GM10266 (cell line): ENCODE results near the gene SLC2A13.

Source experiments
- DNase-seq: peaks from one replicate; pipeline ENCODE4 v3.0.0; 2012; ENCODE audit errors: extremely low spot score
- CTCF ChIP-seq: IDR thresholded peaks from 2 replicates; pipeline ENCODE4 v1.5.1; 2012; ENCODE audit warnings: mild to moderate bottlenecking, low read depth; ENCODE audit not compliant: control insufficient read depth, insufficient read depth; ENCODE audit errors: missing control alignments

Gene SLC2A13

GRCh38 chr12:40078266-40078665 is 27.6 kb downstream of the SLC2A13 start:
- no peak for DNase-seq
- TF ChIP-seq CTCF = no peak

- DNase-seq = no peak
- no peak for TF ChIP-seq CTCF
Measured at GRCh38 chr12:40075458-40075857, 30.4 kb downstream of the SLC2A13 start.

- TF ChIP-seq CTCF = no peak
Measured at GRCh38 chr12:40068416-40068815, 37.5 kb downstream of the SLC2A13 start.

GRCh38 chr12:40065636-40066035 is 40.2 kb downstream of the SLC2A13 start:
- no peak for DNase-seq
- TF ChIP-seq CTCF = no peak

More at GRCh38 chr12:40068416-40068815, 37.5 kb downstream of the SLC2A13 start:
- DNase-seq = no peak

- DNase-seq = no peak
- no peak for TF ChIP-seq CTCF
Measured at GRCh38 chr12:40063414-40063813, 42.5 kb downstream of the SLC2A13 start.

- no peak for TF ChIP-seq CTCF
- no peak for DNase-seq
Measured at GRCh38 chr12:40058721-40059190, 47.1 kb downstream of the SLC2A13 start.

- TF ChIP-seq CTCF = no peak
- no peak for DNase-seq
Measured at GRCh38 chr12:40056373-40056772, 49.5 kb downstream of the SLC2A13 start.
